Measurements from ENCODE around the gene CRYBA4. TPM values are rescaled to one million over a fixed set of nuclear protein-coding genes. Genes with fewer than 3 reads are reported as not detected.

CRYBA4 gene
- total and polyA plus RNA-seq, 4 donors: not detected

GRCh38 chr22:26576026-26576680 is 45.6 kb upstream of the CRYBA4 start:
- Histone ChIP-seq H3K36me3 (ENCODE audit: control insufficient read depth in 4 of 4, insufficient read depth in 3 of 4, low read depth in 1 of 4, low read length in 3 of 4) (peaks cover 0 to 7% (median 0%) of the 10 kb centered on the region in 4 donors), H3K9ac (ENCODE audit: low read depth in 1 of 2, low read length in 2 of 2) (no peak overlapping the region), H3K4me1 (ENCODE audit: control insufficient read depth in 4 of 4, insufficient read depth in 4 of 4, low read length in 3 of 4) (peaks cover 0 to 25% (median 13%) of the 10 kb centered on the region in 4 donors), H3K4me3 (ENCODE audit: low read depth in 1 of 3, low read length in 3 of 3) (no peak overlapping the region), H3K9me3 (ENCODE audit: control insufficient read depth in 4 of 4, low read length in 3 of 4) (no peaks in the 10 kb centered on the region), H3K27ac (ENCODE audit: low read depth in 1 of 2, low read length in 2 of 2) (no peak overlapping the region), H3K27me3 (ENCODE audit: control insufficient read depth in 4 of 4, insufficient read depth in 4 of 4, low read length in 3 of 4) (no peaks in the 10 kb centered on the region)
- WGBS: 74% methylated on average over 8 of the region's 8 CpGs
- DNase-seq (ENCODE audit: low spot score): no peak
- TF ChIP-seq CTCF (IDR thresholded peaks at IDR 0.05; ENCODE audit: low read depth, low read length, missing input control) (no peak), GABPA (IDR thresholded peaks at IDR 0.05 in 1 of 2, conservative IDR thresholded peaks at IDR 0.05 in 1 of 2) (no peak), EGR1 (IDR thresholded peaks at IDR 0.05; ENCODE audit: low read depth in 2 of 2) (no peak), HNF4A (conservative IDR thresholded peaks at IDR 0.05) (no peak), REST (IDR thresholded peaks at IDR 0.05) (no peak), ZBTB33 (IDR thresholded peaks at IDR 0.05) (no peak), MAX (IDR thresholded peaks at IDR 0.05) (no peak), YY1 (IDR thresholded peaks at IDR 0.05) (no peak), ATF3 (IDR thresholded peaks at IDR 0.05) (no peak), FOXA1 (IDR thresholded peaks at IDR 0.05) (no peak), SP1 (IDR thresholded peaks at IDR 0.05) (no peak), HNF4G (IDR thresholded peaks at IDR 0.05) (no peak), RXRA (IDR thresholded peaks at IDR 0.05) (no peak), NR2F2 (IDR thresholded peaks at IDR 0.05) (no peak), RAD21 (IDR thresholded peaks at IDR 0.05) (no peak), JUND (IDR thresholded peaks at IDR 0.05) (no peak), FOXA2 (IDR thresholded peaks at IDR 0.05) (no peak), TAF1 (conservative IDR thresholded peaks at IDR 0.05) (no peak)

Measured in liver (tissue), 9 donors.